ENCODE data around the gene TUBGCP2.

DNA sequence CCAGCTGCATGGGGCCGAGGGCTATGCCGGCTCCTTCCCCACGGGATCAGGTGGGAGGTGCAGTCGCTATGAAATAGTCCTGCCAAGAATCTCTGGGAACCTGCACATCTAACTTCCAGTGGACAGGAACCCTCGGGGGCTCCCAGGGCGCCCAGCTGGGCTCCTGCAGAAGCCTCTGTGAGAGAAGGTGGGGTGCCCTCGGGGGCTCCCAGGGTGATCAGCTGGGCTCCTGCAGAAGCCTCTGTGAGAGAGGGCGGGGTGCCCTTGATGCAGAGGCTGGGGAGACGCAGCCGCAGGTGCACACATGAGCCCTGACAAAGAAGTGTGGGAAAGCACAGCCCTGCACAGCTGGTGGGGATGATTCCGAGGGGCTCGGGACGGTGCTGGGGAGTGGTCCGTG, 65.1 kb downstream of the TUBGCP2 start:
- TF ChIP-seq, protein P1, sequence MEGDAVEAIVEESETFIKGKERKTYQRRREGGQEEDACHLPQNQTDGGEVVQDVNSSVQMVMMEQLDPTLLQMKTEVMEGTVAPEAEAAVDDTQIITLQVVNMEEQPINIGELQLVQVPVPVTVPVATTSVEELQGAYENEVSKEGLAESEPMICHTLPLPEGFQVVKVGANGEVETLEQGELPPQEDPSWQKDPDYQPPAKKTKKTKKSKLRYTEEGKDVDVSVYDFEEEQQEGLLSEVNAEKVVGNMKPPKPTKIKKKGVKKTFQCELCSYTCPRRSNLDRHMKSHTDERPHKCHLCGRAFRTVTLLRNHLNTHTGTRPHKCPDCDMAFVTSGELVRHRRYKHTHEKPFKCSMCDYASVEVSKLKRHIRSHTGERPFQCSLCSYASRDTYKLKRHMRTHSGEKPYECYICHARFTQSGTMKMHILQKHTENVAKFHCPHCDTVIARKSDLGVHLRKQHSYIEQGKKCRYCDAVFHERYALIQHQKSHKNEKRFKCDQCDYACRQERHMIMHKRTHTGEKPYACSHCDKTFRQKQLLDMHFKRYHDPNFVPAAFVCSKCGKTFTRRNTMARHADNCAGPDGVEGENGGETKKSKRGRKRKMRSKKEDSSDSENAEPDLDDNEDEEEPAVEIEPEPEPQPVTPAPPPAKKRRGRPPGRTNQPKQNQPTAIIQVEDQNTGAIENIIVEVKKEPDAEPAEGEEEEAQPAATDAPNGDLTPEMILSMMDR (IDR thresholded peaks at IDR 0.05): no peak
- no peak for TF ChIP-seq POLR2A (IDR thresholded peaks at IDR 0.05)
- no peak for TF ChIP-seq EP300 (IDR thresholded peaks at IDR 0.05; ENCODE audit: low read depth)
